ENCODE results near the gene CLDN6.

DNA sequence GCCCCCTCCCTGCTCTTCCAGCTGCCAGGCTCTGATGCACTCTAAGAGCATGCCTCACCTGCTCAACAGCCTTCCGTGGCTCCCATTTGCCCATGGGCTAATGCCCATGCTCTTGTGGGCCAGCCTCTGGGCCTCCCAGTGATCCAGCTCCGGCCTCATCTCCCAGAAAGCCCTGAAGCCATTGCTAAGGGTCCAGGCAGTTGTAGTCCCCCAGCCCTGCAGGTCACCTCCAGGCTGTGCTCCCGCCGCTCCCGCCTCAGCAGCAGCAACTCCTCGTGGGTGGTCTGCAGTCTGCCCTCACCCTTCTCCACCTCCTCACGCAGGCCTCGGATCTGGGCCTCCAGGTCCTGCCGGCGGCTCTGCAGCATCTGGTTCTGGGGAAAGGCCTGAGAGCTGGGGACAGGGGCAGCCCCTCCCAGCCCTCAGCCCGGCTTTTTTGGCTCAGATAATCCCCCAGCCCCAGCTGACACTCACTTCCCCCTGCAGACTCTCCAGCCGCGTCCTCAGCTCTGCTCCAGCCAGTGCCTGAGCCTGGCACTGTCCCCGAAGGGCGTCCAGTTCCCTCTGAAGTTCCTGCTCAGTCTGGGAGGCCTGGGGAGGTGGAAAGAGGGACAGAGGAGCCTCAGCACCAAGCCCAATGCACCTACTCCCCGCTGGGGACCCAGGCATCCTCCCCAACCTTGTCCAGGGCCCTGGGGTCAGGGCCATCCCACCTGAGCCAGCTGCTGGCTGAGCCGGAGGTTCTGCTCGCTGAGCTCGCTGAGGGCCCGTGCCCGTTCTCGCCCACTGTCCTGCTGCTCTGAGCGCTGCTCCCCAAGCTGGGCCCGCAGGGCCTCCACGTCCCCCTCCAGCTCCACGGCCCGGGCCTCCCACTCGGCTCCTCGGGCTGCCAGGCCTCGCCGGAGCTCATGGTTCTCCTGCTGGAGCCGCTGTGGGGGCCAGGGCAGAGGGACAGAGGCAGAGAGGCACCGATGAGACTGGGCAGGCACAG, 12.5 kb upstream of the CLDN6 start:
- TF ChIP-seq CTCF (conservative IDR thresholded peaks at IDR 0.05 in 1 of 2, IDR thresholded peaks at IDR 0.05 in 1 of 2; ENCODE audit: extremely low read depth in 1 of 2, insufficient read depth in 1 of 2, low read depth in 1 of 2, low read length in 2 of 2): no peak
- no peak for TF ChIP-seq EZH2 (IDR thresholded peaks at IDR 0.05; ENCODE audit: borderline replicate concordance, low read length)

Data from mammary epithelial cell (primary cell).